Lung microvascular endothelial cell (primary cell): ENCODE data around the gene ADORA1. TPM values are rescaled to one million over a fixed set of nuclear protein-coding genes. Genes with fewer than 3 reads are reported as not detected.

Experiments
- DNase-seq, 2 donors: peaks; one replicate each; pipeline versions ENCODE4 v3.0.0 to v3.0.0-alpha.2; 2010; ENCODE audit warnings: low read depth in 2 of 2
- total RNA-seq: library from RNA; depleted of rRNA; stranded (reverse); fragments of >200 nt; gene quantifications from 2 replicates; pipeline ENCODE4 v1.2.1, GENCODE V29; 2014

ADORA1 gene
- total RNA-seq, 1 donor from 2014 or later, result not detected

GRCh38 chr1:203121186-203122015 is 6.1 kb upstream of the ADORA1 start:
- no peak for DNase-seq

- no peak for DNase-seq
Observed at GRCh38 chr1:203122159-203122558, 5.4 kb upstream of the ADORA1 start.

- DNase-seq, result no peak
Observed at GRCh38 chr1:203124011-203124410, 3.5 kb upstream of the ADORA1 start.

GRCh38 chr1:203124546-203125317 is 2.8 kb upstream of the ADORA1 start:
- DNase-seq, result no peak

- DNase-seq, result no peak
Observed at GRCh38 chr1:203126151-203126865, 1.2 kb upstream of the ADORA1 start.

GRCh38 chr1:203126866-203127665 is 460 bp upstream of the ADORA1 start:
- DNase-seq, result no peak

GRCh38 chr1:203128431-203128715 is 847 bp downstream of the ADORA1 start:
- no peak for DNase-seq

- no peak for DNase-seq
Observed at GRCh38 chr1:203128716-203129500, 1.4 kb downstream of the ADORA1 start.

GRCh38 chr1:203129501-203130231 is 2.1 kb downstream of the ADORA1 start:
- no peak for DNase-seq

- no peak for DNase-seq
Observed at GRCh38 chr1:203130358-203130985, 2.9 kb downstream of the ADORA1 start.

GRCh38 chr1:203131548-203132200 is 4.1 kb downstream of the ADORA1 start:
- no peak for DNase-seq

GRCh38 chr1:203133970-203134725 is 6.6 kb downstream of the ADORA1 start:
- DNase-seq, result no peak

- DNase-seq, result no peak
Observed at GRCh38 chr1:203135636-203136305, 8.2 kb downstream of the ADORA1 start.

- DNase-seq, result no peak
Observed at GRCh38 chr1:203136409-203137042, 9.0 kb downstream of the ADORA1 start.

- no peak for DNase-seq
Observed at GRCh38 chr1:203137324-203137723, 9.8 kb downstream of the ADORA1 start.

- no peak for DNase-seq
Observed at GRCh38 chr1:203138066-203138465, 10.5 kb downstream of the ADORA1 start.

GRCh38 chr1:203139976-203140475 is 12.5 kb downstream of the ADORA1 start:
- DNase-seq, result no peak
